Left lung (tissue), 10 donors: ENCODE measurements around the gene MAML2. TPM values are rescaled to one million over a fixed set of nuclear protein-coding genes. Genes with fewer than 3 reads are reported as not detected.

ENCODE experiments used
- ATAC-seq: fragments of 200-7000 bp; cut with Tn5 transposase; one replicate; pipeline ENCODE4 v1.9.1; 2020; ENCODE audit warnings: moderate library complexity
- DNase-seq, 4 donors: peaks; one replicate each; pipeline ENCODE4 v3.0.0-alpha.2; 2013 to 2020
- H3K27ac ChIP-seq, 2 donors: fragments of 200-600 bp; sonication (generic) in 1 of 2; one replicate each; pipeline versions ENCODE4 v1.5.0 to v1.8.0; 2020 to 2021
- H3K27me3 ChIP-seq, 2 donors: fragments of 200-600 bp; sonication (generic) in 1 of 2; one replicate each; pipeline versions ENCODE4 v1.5.0 to v1.8.0; 2020 to 2021
- H3K36me3 ChIP-seq, 2 donors: fragments of 200-600 bp; sonication (generic) in 1 of 2; one replicate each; pipeline versions ENCODE4 v1.5.0 to v1.8.0; 2020 to 2021
- H3K4me1 ChIP-seq, 2 donors: fragments of 200-600 bp; one replicate each; pipeline ENCODE4 v1.8.0; 2021
- H3K4me3 ChIP-seq, 2 donors: fragments of 200-600 bp; sonication (generic) in 1 of 2; one replicate each; pipeline versions ENCODE4 v1.5.0 to v1.8.0; 2020 to 2021; ENCODE audit warnings: mild to moderate bottlenecking in 1 of 2
- H3K9me3 ChIP-seq, 2 donors: fragments of 200-600 bp; sonication (generic) in 1 of 2; one replicate each; pipeline versions ENCODE4 v1.5.0 to v1.8.0; 2020 to 2021
- intact Hi-C, 2 donors: fragments of 100-400 bp; cut with DNase I; formaldehyde crosslinking; loops; one replicate each; pipeline versions ENCODE4 v1.11.2 to v1.14.2; 2022
- polyA plus RNA-seq, 6 donors: library from polyadenylated mRNA; unstranded; fragments of 120-200 nt; gene quantifications; one replicate each; pipeline ENCODE4 v1.2.1, GENCODE V29; 2013; ENCODE audit not compliant: insufficient read length in 6 of 6
- total RNA-seq, 2 donors: library from RNA; stranded (reverse); fragmentation: NEBNext Ultra II Directional; extraction: Animal tissue kit (Norgen Biotek cat#: 25700); gene quantifications; one replicate each; pipeline ENCODE4 v1.2.1, GENCODE V29; 2021
- TF ChIP-seq, protein P1 (sequence below), 2 donors: fragments of 200-600 bp; sonication (generic) in 1 of 2; IDR thresholded peaks; one replicate each; pipeline versions ENCODE4 v1.5.0 to v1.8.0; 2021; ENCODE audit warnings: antibody characterized with exemption in 2 of 2
- donor health status: DM: no; HTN: yes; CAD: no.
- donor health status: DM: no; HTN: no; CAD: no.

MAML2 gene
- total and polyA plus RNA-seq, 8 donors: 18.7 to 44.0 (median 36.6) TPM

DNA sequence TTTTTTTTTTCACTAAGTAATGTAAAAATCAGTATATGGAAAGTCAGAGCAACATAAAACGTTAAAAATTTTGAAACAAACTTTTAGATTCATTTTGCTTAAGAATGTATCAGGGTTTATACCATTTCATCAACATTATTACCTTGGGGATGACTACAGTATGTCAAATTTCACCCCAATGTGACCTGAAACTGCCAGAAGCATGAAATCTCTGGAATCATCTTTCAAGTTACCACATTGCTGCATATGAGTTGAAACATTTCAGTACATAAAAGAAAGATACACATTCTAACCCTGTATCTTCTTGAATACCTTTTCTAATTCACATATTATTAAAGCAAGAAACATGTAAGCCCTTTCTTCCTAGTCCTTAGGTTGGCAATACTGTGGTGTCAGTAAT, 32.8 kb downstream of the MAML2 start:
- no peak overlapping the region for H3K27ac ChIP-seq
- TF ChIP-seq, protein P1, sequence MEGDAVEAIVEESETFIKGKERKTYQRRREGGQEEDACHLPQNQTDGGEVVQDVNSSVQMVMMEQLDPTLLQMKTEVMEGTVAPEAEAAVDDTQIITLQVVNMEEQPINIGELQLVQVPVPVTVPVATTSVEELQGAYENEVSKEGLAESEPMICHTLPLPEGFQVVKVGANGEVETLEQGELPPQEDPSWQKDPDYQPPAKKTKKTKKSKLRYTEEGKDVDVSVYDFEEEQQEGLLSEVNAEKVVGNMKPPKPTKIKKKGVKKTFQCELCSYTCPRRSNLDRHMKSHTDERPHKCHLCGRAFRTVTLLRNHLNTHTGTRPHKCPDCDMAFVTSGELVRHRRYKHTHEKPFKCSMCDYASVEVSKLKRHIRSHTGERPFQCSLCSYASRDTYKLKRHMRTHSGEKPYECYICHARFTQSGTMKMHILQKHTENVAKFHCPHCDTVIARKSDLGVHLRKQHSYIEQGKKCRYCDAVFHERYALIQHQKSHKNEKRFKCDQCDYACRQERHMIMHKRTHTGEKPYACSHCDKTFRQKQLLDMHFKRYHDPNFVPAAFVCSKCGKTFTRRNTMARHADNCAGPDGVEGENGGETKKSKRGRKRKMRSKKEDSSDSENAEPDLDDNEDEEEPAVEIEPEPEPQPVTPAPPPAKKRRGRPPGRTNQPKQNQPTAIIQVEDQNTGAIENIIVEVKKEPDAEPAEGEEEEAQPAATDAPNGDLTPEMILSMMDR (IDR thresholded peaks at IDR 0.05): no peak
- no peak overlapping the region for H3K4me3 ChIP-seq
- no peak for DNase-seq
- H3K36me3 ChIP-seq: no peaks in the 10 kb centered on the region
- peaks cover 36 to 86% of the 10 kb centered on the region in 2 donors for H3K4me1 ChIP-seq
- no peaks in the 10 kb centered on the region for H3K9me3 ChIP-seq
- ATAC-seq: no peak
- no peaks in the 10 kb centered on the region for H3K27me3 ChIP-seq
- intact Hi-C loops: no loop called here

DNA sequence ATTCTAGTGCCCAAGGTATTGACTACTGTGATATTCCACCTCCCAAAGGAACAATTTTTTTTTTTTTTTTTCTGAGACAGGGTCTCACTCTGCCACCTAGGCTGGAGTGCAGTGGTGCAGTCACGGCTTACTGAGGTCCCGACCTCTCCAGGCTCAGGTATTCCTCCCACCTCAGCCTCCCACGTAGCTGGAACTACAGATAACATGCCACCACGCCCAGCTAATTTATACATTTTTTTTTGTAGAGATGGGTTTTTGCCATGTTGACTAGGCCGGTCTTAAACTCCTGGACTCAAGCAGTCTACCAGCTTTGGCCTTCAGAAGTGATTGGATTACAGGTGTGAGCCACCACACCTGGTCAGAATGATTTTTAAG, 33.4 kb downstream of the MAML2 start:
- Histone ChIP-seq H3K27ac (peak overlapping the region in 1 of 2 donors; percentile 87), H3K4me1 (peaks cover 30 to 81% of the 10 kb centered on the region in 2 donors), H3K9me3 (no peaks in the 10 kb centered on the region), H3K36me3 (no peaks in the 10 kb centered on the region), H3K27me3 (no peaks in the 10 kb centered on the region), H3K4me3 (no peak overlapping the region)
- intact Hi-C loops: no loop called here
- TF ChIP-seq, protein P1 (IDR thresholded peaks at IDR 0.05): no peak
- no peak for ATAC-seq
- no peak for DNase-seq

DNA sequence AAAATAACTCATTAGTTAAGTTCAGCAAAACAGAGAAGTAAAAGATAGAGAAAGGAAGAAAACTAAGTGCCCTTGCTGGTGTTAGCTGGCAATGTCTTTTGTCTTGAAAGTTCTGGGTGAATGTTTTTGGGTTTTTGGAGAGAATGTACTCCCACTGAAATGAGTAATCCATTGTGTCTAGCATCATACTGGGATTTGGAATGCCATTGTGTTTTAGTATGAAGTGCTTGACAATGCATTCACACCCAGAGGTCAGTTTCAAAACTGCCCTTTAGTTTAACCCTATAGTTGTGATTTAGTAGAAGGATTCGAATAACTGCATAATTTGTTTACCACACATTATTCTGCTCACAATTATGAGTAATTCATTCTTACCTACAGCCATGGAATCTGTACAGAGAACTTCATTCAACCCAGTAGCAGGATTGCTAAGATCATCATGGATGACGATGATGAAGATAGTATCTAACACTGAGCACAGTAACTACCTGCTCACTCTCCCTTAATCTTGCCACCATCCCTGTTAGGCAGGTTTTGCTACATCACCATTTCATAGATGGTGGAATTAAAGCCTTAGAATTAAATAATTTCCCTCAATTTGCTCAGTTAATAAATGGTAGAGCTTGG, 33.9 kb downstream of the MAML2 start:
- H3K27me3 ChIP-seq: no peaks in the 10 kb centered on the region
- peaks cover 25 to 81% of the 10 kb centered on the region in 2 donors for H3K4me1 ChIP-seq
- no peak for ATAC-seq
- DNase-seq: no peak
- peak overlapping the region; percentile 87 to 90 for H3K27ac ChIP-seq
- no peaks in the 10 kb centered on the region for H3K9me3 ChIP-seq
- H3K4me3 ChIP-seq: no peak overlapping the region
- no peaks in the 10 kb centered on the region for H3K36me3 ChIP-seq
- intact Hi-C loops: no loop called here
- TF ChIP-seq, protein P1 (IDR thresholded peaks at IDR 0.05): no peak

DNA sequence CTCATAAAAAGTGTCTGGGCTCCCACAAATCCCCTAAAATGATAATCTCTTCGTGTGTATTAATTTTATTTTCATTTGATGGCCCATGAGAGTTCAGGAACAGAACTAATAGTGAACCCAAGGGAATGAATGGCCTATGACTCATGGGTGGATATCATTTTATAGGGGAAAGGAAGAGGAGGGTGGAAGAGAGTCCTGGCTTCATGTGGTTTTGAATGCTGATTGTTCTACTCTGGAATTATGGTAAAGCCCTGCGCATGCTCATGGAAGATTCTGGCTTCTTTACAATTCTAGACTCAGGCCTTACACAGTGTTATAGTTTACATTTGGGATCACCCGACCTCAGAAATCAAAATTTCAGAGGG, 35.2 kb downstream of the MAML2 start:
- H3K4me3 ChIP-seq: no peak overlapping the region
- peaks cover 34 to 80% of the 10 kb centered on the region in 2 donors for H3K4me1 ChIP-seq
- no peaks in the 10 kb centered on the region for H3K36me3 ChIP-seq
- H3K27ac ChIP-seq: peak overlapping the region; percentile 87 to 90
- intact Hi-C loops: no loop called here
- no peaks in the 10 kb centered on the region for H3K27me3 ChIP-seq
- no peaks in the 10 kb centered on the region for H3K9me3 ChIP-seq
- ATAC-seq: peak; percentile 45
- DNase-seq: peak in 1 of 4 donors; percentile 46
- TF ChIP-seq, protein P1 (IDR thresholded peaks at IDR 0.05): no peak

DNA sequence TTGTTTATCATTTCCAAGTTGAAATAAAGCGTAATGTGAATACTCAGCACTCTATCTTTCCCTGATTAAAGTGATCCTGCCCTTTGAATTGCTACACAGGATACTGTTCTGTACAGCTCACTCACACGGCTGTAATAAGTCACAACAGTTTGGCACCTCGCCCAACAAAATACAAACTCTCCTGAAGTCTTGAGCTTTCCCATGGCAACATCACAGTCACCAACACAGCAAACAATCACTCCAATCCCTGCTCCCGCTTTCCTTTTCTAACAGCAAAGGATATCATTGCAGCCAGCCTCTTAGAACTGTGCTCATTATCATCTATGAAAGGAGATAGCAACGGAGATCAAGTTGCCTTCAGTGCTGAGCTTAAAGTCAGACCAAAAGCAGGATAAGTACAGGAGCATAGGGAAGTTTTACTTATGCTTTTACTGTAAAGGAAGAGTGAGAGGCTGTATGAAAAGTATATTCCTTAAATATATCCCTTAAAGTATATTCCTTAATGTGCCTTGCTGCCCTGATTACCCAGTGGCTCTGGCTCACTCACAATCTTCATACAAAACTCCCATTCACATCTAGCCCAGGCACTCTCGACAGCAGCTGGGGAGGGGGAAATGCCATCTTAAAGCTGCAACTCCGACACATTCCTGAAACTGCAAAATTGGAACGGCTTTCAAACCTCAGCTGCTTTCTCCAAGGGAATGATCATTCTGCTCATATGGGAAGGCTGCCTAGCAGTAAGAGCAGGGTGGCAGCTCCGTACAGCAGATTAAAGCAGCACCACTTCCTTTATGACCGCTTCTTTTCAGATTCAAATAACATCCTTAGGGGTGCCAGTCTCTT, 35.8 kb downstream of the MAML2 start:
- Histone ChIP-seq H3K4me1 (peaks cover 37 to 83% of the 10 kb centered on the region in 2 donors), H3K27ac (peak overlapping the region; percentile 87 to 90), H3K36me3 (no peaks in the 10 kb centered on the region), H3K27me3 (no peaks in the 10 kb centered on the region), H3K9me3 (no peaks in the 10 kb centered on the region), H3K4me3 (no peak overlapping the region)
- TF ChIP-seq, protein P1 (IDR thresholded peaks at IDR 0.05): no peak
- DNase-seq (peak in 3 of 4 donors; percentile 82 to 98 (median 94)), ATAC-seq (peak; percentile 91)
- intact Hi-C loops: no loop called here
